ENCODE data around the gene CP.

CP gene

GRCh38 chr3:149186219-149186618 lies 35.4 kb downstream of the CP start:
- DNase-seq, result no peak

GRCh38 chr3:149181182-149181581 lies 40.4 kb downstream of the CP start:
- no peak for DNase-seq

GRCh38 chr3:149180057-149180573 lies 41.5 kb downstream of the CP start:
- no peak for DNase-seq

GRCh38 chr3:149179220-149179619 lies 42.4 kb downstream of the CP start:
- no peak for DNase-seq

- no peak for DNase-seq
Observed at GRCh38 chr3:149177122-149177521, 44.5 kb downstream of the CP start.

GRCh38 chr3:149174901-149175300 lies 46.7 kb downstream of the CP start:
- no peak for DNase-seq

GRCh38 chr3:149170672-149171071 lies 51.0 kb downstream of the CP start:
- DNase-seq, result no peak

- DNase-seq, result no peak
Observed at GRCh38 chr3:149167898-149168297, 53.7 kb downstream of the CP start.

GRCh38 chr3:149163066-149163465 lies 58.6 kb downstream of the CP start:
- no peak for DNase-seq

- no peak for DNase-seq
Observed at GRCh38 chr3:149162007-149162406, 59.6 kb downstream of the CP start.

- no peak for DNase-seq
Observed at GRCh38 chr3:149160754-149161300, 60.8 kb downstream of the CP start.

- DNase-seq, result no peak
Observed at GRCh38 chr3:149153402-149153801, 68.2 kb downstream of the CP start.

- DNase-seq, result no peak
Observed at GRCh38 chr3:149152420-149152819, 69.2 kb downstream of the CP start.

GRCh38 chr3:149151843-149152242 lies 69.8 kb downstream of the CP start:
- no peak for DNase-seq

GRCh38 chr3:149150436-149150835 lies 71.2 kb downstream of the CP start:
- DNase-seq, result no peak

- no peak for DNase-seq
Observed at GRCh38 chr3:149145974-149146373, 75.7 kb downstream of the CP start.

- DNase-seq, result no peak
Observed at GRCh38 chr3:149145356-149145755, 76.3 kb downstream of the CP start.

GRCh38 chr3:149142682-149143081 lies 78.9 kb downstream of the CP start:
- DNase-seq, result no peak

GRCh38 chr3:149134575-149134974 lies 87.1 kb downstream of the CP start:
- no peak for DNase-seq

GRCh38 chr3:149131589-149131988 lies 90.0 kb downstream of the CP start:
- no peak for DNase-seq

GRCh38 chr3:149129326-149130205 lies 92.1 kb downstream of the CP start, which contains the start of gene HPS3:
HPS3 (plus strand) TSS chr3:149129638; CDS start chr3:149129724, 86 bp downstream.
- DNase-seq, result peak; percentile 31 to 94 (median 83)

- no peak for DNase-seq
Observed at GRCh38 chr3:149128821-149129220, 92.8 kb downstream of the CP start.
